Neutrophil (primary cell): ENCODE results near the gene PON2.
"Not testable (repeated sequence)": the region's sequence is repeated elsewhere in the genome, so short reads cannot be mapped to it uniquely, and the experiment has no call there.

Experiments used
- H3K27ac ChIP-seq: fragments of 200-600 bp; sonication (generic); 2 replicates; pipeline ENCODE4 v1.5.1; 2016; ENCODE audit warnings: mild to moderate bottlenecking, moderate library complexity
- H3K27me3 ChIP-seq: fragments of 200-600 bp; sonication (generic); 2 replicates; pipeline ENCODE4 v1.6.0; 2016; ENCODE audit warnings: mild to moderate bottlenecking
- H3K36me3 ChIP-seq: fragments of 200-600 bp; sonication (generic); 2 replicates; pipeline ENCODE4 v1.5.1; 2017
- H3K4me1 ChIP-seq, 2 experiments: fragments of 200-600 bp in 1 of 2; sonication (generic) in 1 of 2; 1 replicate in 1 of 2; 2 replicates in 1 of 2; pipeline versions ENCODE4 v1.5.1 to v1.6.1; 2013 to 2016; ENCODE audit warnings: low read depth in 1 of 2, low read length in 1 of 2, mild to moderate bottlenecking in 1 of 2, moderate library complexity in 1 of 2; ENCODE audit not compliant: control insufficient read depth in 1 of 2, insufficient read depth in 1 of 2
- H3K4me3 ChIP-seq, 2 experiments: fragments of 200-600 bp in 1 of 2; sonication (generic) in 1 of 2; 1 replicate in 1 of 2; 2 replicates in 1 of 2; pipeline ENCODE4 v1.5.1; 2013 to 2016; ENCODE audit warnings: low read depth in 1 of 2, low read length in 1 of 2, mild to moderate bottlenecking in 1 of 2, moderate library complexity in 1 of 2
- H3K9me3 ChIP-seq: fragments of 200-600 bp; sonication (generic); 2 replicates; pipeline ENCODE4 v1.5.1; 2016
- CTCF ChIP-seq: fragments of 200-600 bp; sonication (generic); IDR thresholded peaks from 2 replicates; pipeline ENCODE4 v1.5.1; 2016; ENCODE audit warnings: antibody characterized with exemption

Gene PON2

GRCh38 chr7:95470452-95470851 is 35.6 kb upstream of the PON2 start:
- H3K36me3 ChIP-seq: no peaks in the 10 kb centered on the region
- no peak overlapping the region for H3K4me3 ChIP-seq
- no peaks in the 10 kb centered on the region for H3K4me1 ChIP-seq
- H3K27me3 ChIP-seq: no peaks in the 10 kb centered on the region
- no peak for TF ChIP-seq CTCF
- H3K9me3 ChIP-seq: no peaks in the 10 kb centered on the region
- no peak overlapping the region for H3K27ac ChIP-seq

- H3K9me3 ChIP-seq: no peaks in the 10 kb centered on the region
- H3K36me3 ChIP-seq: no peaks in the 10 kb centered on the region
- H3K4me1 ChIP-seq: no peaks in the 10 kb centered on the region
- H3K27me3 ChIP-seq: no peaks in the 10 kb centered on the region
- H3K27ac ChIP-seq: no peak overlapping the region
- TF ChIP-seq CTCF: no peak
- H3K4me3 ChIP-seq: no peak overlapping the region
Observed at GRCh38 chr7:95469848-95470247, 35.0 kb upstream of the PON2 start.

- TF ChIP-seq CTCF: no peak
- Histone ChIP-seq H3K27ac (no peak overlapping the region), H3K4me1 (no peaks in the 10 kb centered on the region), H3K27me3 (no peaks in the 10 kb centered on the region), H3K9me3 (no peaks in the 10 kb centered on the region), H3K4me3 (no peak overlapping the region), H3K36me3 (no peaks in the 10 kb centered on the region)
Observed at GRCh38 chr7:95469187-95469586, 34.4 kb upstream of the PON2 start.

GRCh38 chr7:95467912-95468607 is 33.2 kb upstream of the PON2 start:
- H3K27ac ChIP-seq: no peak overlapping the region
- H3K9me3 ChIP-seq: no peaks in the 10 kb centered on the region
- no peaks in the 10 kb centered on the region for H3K27me3 ChIP-seq
- H3K4me3 ChIP-seq: no peak overlapping the region
- no peak for TF ChIP-seq CTCF
- no peaks in the 10 kb centered on the region for H3K36me3 ChIP-seq
- H3K4me1 ChIP-seq: no peaks in the 10 kb centered on the region

GRCh38 chr7:95460653-95461052 is 25.8 kb upstream of the PON2 start:
- H3K36me3 ChIP-seq, H3K4me3 ChIP-seq, H3K27me3 ChIP-seq, H3K9me3 ChIP-seq, H3K4me1 ChIP-seq, H3K27ac ChIP-seq: not testable (repeated sequence)

- H3K9me3 ChIP-seq: peaks cover 3% of the 10 kb centered on the region
- TF ChIP-seq CTCF: no peak
Observed at GRCh38 chr7:95457947-95458346, 23.1 kb upstream of the PON2 start.

More at GRCh38 chr7:95457947-95458346, 23.1 kb upstream of the PON2 start:
- H3K36me3 ChIP-seq: no peaks in the 10 kb centered on the region
- no peak overlapping the region for H3K27ac ChIP-seq
- no peak overlapping the region for H3K4me3 ChIP-seq
- H3K27me3 ChIP-seq: no peaks in the 10 kb centered on the region
- H3K4me1 ChIP-seq: no peaks in the 10 kb centered on the region
